Thoracic aorta (tissue), 2 donors: ENCODE measurements around the gene MARK4. TPM values are rescaled to one million over a fixed set of nuclear protein-coding genes. Genes with fewer than 3 reads are reported as not detected.

Experiments used
- ATAC-seq: fragments of 150-250 bp; one replicate; pipeline ENCODE4 v1.8.0; 2017; ENCODE audit warnings: low read depth; ENCODE audit not compliant: insufficient number of reproducible peaks, low FRiP score
- DNase-seq: peaks from one replicate; pipeline ENCODE4 v3.0.0-alpha.2; 2020; ENCODE audit warnings: low spot score
- H3K27ac ChIP-seq, 2 donors: fragments of 200-600 bp; sonication (generic); 1 replicate in 1 of 2; 2 replicates in 1 of 2; pipeline ENCODE4 v1.5.1; 2016; ENCODE audit warnings: mild to moderate bottlenecking in 2 of 2, moderate library complexity in 2 of 2
- H3K27me3 ChIP-seq: fragments of 200-600 bp; sonication (generic); replicated peaks from 2 replicates; pipeline ENCODE4 v1.6.0; 2016; ENCODE audit warnings: mild to moderate bottlenecking; ENCODE audit not compliant: insufficient read depth
- H3K36me3 ChIP-seq: fragments of 200-600 bp; sonication (generic); one replicate; pipeline ENCODE4 v1.5.1; 2016
- H3K4me1 ChIP-seq, 2 donors: fragments of 200-600 bp; sonication (generic); 1 replicate in 1 of 2; 2 replicates in 1 of 2; pipeline versions ENCODE4 v1.5.1 to v1.6.0; 2016; ENCODE audit warnings: low read depth in 2 of 2, mild to moderate bottlenecking in 1 of 2; ENCODE audit not compliant: control insufficient read depth in 1 of 2
- H3K4me3 ChIP-seq: fragments of 200-600 bp; sonication (generic); 2 replicates; pipeline ENCODE4 v1.5.1; 2016; ENCODE audit warnings: mild to moderate bottlenecking
- H3K9me3 ChIP-seq: fragments of 200-600 bp; sonication (generic); 2 replicates; pipeline ENCODE4 v1.5.1; 2016
- total RNA-seq, 2 donors: library from RNA; depleted of rRNA; stranded (reverse); fragments of >200 nt; gene quantifications; one replicate each; pipeline versions ENCODE4 v1.1.0 to v1.2.3, GENCODE V29; 2016
- TF ChIP-seq, protein P1 (sequence below): fragments of 200-600 bp; sonication (generic); IDR thresholded peaks from one replicate; pipeline ENCODE4 v1.5.1; 2019; ENCODE audit warnings: antibody characterized with exemption

MARK4 gene
- total RNA-seq, 2 donors from 2014 or later: 24.1 to 36.2 TPM

- Histone ChIP-seq H3K36me3 (no peaks in the 10 kb centered on the region), H3K27ac (no peak within 1 kb of the TSS), H3K4me1 (peaks cover 0 to 7% of the 10 kb centered on the region in 2 donors), H3K4me3 (peak within 1 kb of the TSS; percentile 21), H3K9me3 (no peaks in the 10 kb centered on the region), H3K27me3 (peaks cover 4% of the 10 kb centered on the region)
- TF ChIP-seq, protein P1, sequence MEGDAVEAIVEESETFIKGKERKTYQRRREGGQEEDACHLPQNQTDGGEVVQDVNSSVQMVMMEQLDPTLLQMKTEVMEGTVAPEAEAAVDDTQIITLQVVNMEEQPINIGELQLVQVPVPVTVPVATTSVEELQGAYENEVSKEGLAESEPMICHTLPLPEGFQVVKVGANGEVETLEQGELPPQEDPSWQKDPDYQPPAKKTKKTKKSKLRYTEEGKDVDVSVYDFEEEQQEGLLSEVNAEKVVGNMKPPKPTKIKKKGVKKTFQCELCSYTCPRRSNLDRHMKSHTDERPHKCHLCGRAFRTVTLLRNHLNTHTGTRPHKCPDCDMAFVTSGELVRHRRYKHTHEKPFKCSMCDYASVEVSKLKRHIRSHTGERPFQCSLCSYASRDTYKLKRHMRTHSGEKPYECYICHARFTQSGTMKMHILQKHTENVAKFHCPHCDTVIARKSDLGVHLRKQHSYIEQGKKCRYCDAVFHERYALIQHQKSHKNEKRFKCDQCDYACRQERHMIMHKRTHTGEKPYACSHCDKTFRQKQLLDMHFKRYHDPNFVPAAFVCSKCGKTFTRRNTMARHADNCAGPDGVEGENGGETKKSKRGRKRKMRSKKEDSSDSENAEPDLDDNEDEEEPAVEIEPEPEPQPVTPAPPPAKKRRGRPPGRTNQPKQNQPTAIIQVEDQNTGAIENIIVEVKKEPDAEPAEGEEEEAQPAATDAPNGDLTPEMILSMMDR: no peak
- no peak for DNase-seq
- ATAC-seq: no peak
Observed at GRCh38 chr19:45322744-45323281, 71.7 kb downstream of the MARK4 start, which contains the start of gene CKM. TSS of gene CKM (minus strand) at chr19:45322875. CDS start at chr19:45319713, 3,162 bp downstream.

DNA sequence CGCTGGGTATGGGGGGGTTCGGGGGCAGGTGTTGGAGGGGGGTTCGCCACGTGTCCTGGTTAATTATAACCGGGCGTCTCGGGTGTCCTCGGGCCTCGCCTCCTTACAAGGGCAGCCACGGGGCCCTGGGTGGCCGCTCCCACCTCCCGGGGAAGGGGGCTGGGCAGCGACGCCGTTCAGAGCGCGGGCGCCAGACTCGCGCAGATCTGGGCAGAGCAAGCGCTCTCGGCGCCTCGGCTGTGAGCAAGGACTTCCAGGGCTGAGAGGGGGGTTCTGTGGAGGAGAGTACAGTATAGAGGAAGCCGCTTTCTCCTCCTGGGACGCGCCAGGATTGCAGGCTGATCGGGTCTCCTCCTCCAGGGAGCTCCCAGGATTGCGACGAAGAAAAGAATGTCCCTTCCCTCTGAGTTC, 72.6 kb downstream of the MARK4 start:
- Histone ChIP-seq H3K4me1 (peaks cover 0 to 7% of the 10 kb centered on the region in 2 donors), H3K27ac (no peak overlapping the region), H3K4me3 (peak overlapping the region; percentile 21), H3K9me3 (no peaks in the 10 kb centered on the region), H3K36me3 (no peaks in the 10 kb centered on the region), H3K27me3 (peaks cover 4% of the 10 kb centered on the region)
- ATAC-seq (no peak), DNase-seq (no peak)
- TF ChIP-seq, protein P1: no peak

- H3K4me3 ChIP-seq: no peak overlapping the region
- H3K27me3 ChIP-seq: peaks cover 4% of the 10 kb centered on the region
- TF ChIP-seq, protein P1: no peak
- peaks cover 0 to 7% of the 10 kb centered on the region in 2 donors for H3K4me1 ChIP-seq
- DNase-seq (no peak), ATAC-seq (no peak)
- H3K9me3 ChIP-seq: no peaks in the 10 kb centered on the region
- H3K36me3 ChIP-seq: no peaks in the 10 kb centered on the region
- H3K27ac ChIP-seq: no peak overlapping the region
Observed at GRCh38 chr19:45324349-45324907, 73.4 kb downstream of the MARK4 start.

GRCh38 chr19:45327404-45328143, 76.5 kb downstream of the MARK4 start:
- Histone ChIP-seq H3K27me3 (peaks cover 4% of the 10 kb centered on the region), H3K4me1 (peaks cover 0 to 7% of the 10 kb centered on the region in 2 donors), H3K4me3 (no peak overlapping the region), H3K27ac (no peak overlapping the region), H3K9me3 (no peaks in the 10 kb centered on the region), H3K36me3 (no peaks in the 10 kb centered on the region)
- TF ChIP-seq, protein P1: no peak
- ATAC-seq (no peak), DNase-seq (no peak)

- Histone ChIP-seq H3K9me3 (no peaks in the 10 kb centered on the region), H3K27me3 (no peaks in the 10 kb centered on the region), H3K36me3 (no peaks in the 10 kb centered on the region), H3K4me1 (no peaks in the 10 kb centered on the region), H3K4me3 (no peak overlapping the region), H3K27ac (no peak overlapping the region)
- DNase-seq (no peak), ATAC-seq (no peak)
- TF ChIP-seq, protein P1: no peak
Observed at GRCh38 chr19:45331411-45331810, 80.3 kb downstream of the MARK4 start.
